ENCODE measurements around the gene OTUD4. TPM values are rescaled to one million over a fixed set of nuclear protein-coding genes. Genes with fewer than 3 reads are reported as not detected.

The OTUD4 gene
- total RNA-seq, 1 donor from 2014 or later, result 35.0 TPM

DNA sequence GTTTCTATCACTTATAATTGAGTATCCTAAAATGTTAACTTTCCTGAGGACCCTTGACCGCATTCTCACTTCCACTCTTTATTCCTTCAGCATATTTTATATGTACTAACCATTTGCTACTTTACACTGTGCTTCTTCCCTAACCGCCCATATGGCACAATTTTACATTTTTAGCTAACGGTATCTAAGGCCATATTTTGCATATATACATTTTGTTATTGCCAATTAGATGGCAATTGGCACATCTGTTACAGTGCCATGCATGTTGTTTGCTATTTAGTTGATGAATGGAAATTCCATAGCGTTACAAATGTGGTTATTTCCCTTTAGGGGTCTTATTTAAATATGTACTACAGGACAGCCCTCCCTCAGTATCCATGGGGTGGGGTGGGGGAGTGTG lies 20.0 kb upstream of the OTUD4 start:
- Mint-ChIP-seq H3K36me3 (ENCODE audit: unreplicated experiment) (no peaks in the 10 kb centered on the region), H3K27ac (ENCODE audit: unreplicated experiment) (no peak overlapping the region), H3K27me3 (ENCODE audit: unreplicated experiment) (peaks cover 27% of the 10 kb centered on the region), H3K9me3 (ENCODE audit: unreplicated experiment) (no peaks in the 10 kb centered on the region), H3K4me3 (ENCODE audit: unreplicated experiment) (no peak overlapping the region), H3K4me1 (ENCODE audit: unreplicated experiment) (no peaks in the 10 kb centered on the region)
- TF ChIP-seq, protein P1, sequence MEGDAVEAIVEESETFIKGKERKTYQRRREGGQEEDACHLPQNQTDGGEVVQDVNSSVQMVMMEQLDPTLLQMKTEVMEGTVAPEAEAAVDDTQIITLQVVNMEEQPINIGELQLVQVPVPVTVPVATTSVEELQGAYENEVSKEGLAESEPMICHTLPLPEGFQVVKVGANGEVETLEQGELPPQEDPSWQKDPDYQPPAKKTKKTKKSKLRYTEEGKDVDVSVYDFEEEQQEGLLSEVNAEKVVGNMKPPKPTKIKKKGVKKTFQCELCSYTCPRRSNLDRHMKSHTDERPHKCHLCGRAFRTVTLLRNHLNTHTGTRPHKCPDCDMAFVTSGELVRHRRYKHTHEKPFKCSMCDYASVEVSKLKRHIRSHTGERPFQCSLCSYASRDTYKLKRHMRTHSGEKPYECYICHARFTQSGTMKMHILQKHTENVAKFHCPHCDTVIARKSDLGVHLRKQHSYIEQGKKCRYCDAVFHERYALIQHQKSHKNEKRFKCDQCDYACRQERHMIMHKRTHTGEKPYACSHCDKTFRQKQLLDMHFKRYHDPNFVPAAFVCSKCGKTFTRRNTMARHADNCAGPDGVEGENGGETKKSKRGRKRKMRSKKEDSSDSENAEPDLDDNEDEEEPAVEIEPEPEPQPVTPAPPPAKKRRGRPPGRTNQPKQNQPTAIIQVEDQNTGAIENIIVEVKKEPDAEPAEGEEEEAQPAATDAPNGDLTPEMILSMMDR (IDR thresholded peaks at IDR 0.05), result no peak
- no peak for DNase-seq (ENCODE audit: extremely low spot score, unreplicated experiment)

DNA sequence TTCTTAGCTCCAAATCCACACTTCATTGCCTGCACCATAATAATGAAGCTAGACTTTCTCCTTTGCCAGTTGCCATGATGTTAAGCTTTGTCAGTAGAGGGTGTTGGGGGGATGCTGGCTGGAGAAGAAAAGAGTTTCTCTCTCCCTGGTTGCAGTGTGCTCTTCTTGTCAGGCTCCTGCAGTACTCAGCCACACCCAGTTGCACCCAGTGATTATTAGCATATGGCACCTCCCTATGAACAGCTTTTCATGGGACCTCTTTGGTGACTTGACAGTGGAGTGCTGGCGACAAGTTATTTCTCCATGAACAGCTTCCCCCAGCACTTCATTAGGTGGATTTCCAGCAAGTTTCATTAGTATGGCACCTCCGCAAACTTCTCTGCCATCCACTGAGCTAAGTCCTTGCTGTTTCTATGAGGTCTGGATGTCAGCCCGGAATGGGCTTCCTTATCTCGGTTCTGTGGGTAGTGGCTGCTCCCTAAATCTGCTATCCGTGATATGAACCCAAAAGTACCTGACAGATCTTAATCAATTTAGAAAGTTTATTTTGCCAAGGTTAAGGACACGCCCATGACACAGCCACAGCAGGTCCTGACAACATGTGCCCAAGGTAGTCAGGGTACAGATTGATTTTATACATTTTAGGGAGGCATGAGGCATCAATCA lies 18.8 kb upstream of the OTUD4 start:
- peaks cover 23% of the 10 kb centered on the region for H3K27me3 Mint-ChIP-seq (ENCODE audit: unreplicated experiment)
- DNase-seq (ENCODE audit: extremely low spot score, unreplicated experiment), result no peak
- H3K4me1 Mint-ChIP-seq (ENCODE audit: unreplicated experiment), result no peaks in the 10 kb centered on the region
- no peak overlapping the region for H3K27ac Mint-ChIP-seq (ENCODE audit: unreplicated experiment)
- TF ChIP-seq, protein P1 (IDR thresholded peaks at IDR 0.05), result no peak
- H3K36me3 Mint-ChIP-seq (ENCODE audit: unreplicated experiment), result no peaks in the 10 kb centered on the region
- no peak overlapping the region for H3K4me3 Mint-ChIP-seq (ENCODE audit: unreplicated experiment)
- no peaks in the 10 kb centered on the region for H3K9me3 Mint-ChIP-seq (ENCODE audit: unreplicated experiment)

DNA sequence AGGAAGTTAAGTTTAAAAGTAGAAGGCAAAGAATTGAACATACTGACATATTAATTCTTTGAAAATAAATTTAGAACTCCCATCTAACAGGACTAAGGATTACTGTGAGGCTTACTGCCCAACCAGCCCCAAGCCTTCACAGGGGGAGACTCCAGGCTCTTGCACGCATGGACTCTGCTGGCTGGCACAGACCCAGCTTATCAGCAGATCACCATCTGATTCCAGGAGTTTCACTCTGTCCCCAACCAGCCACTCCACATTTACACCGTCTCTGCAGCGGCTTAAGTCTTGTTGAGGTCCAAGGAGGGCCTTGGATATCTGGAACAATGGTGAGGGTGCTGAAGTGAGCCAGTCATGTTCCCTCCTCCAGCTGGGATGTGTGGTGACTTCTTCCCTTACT lies 16.4 kb upstream of the OTUD4 start:
- TF ChIP-seq, protein P1 (IDR thresholded peaks at IDR 0.05), result no peak
- DNase-seq (ENCODE audit: extremely low spot score, unreplicated experiment), result no peak
- no peak overlapping the region for H3K4me3 Mint-ChIP-seq (ENCODE audit: unreplicated experiment)
- no peak overlapping the region for H3K27ac Mint-ChIP-seq (ENCODE audit: unreplicated experiment)
- H3K4me1 Mint-ChIP-seq (ENCODE audit: unreplicated experiment), result no peaks in the 10 kb centered on the region
- no peaks in the 10 kb centered on the region for H3K9me3 Mint-ChIP-seq (ENCODE audit: unreplicated experiment)
- peaks cover 25% of the 10 kb centered on the region for H3K27me3 Mint-ChIP-seq (ENCODE audit: unreplicated experiment)
- H3K36me3 Mint-ChIP-seq (ENCODE audit: unreplicated experiment), result no peaks in the 10 kb centered on the region

DNA sequence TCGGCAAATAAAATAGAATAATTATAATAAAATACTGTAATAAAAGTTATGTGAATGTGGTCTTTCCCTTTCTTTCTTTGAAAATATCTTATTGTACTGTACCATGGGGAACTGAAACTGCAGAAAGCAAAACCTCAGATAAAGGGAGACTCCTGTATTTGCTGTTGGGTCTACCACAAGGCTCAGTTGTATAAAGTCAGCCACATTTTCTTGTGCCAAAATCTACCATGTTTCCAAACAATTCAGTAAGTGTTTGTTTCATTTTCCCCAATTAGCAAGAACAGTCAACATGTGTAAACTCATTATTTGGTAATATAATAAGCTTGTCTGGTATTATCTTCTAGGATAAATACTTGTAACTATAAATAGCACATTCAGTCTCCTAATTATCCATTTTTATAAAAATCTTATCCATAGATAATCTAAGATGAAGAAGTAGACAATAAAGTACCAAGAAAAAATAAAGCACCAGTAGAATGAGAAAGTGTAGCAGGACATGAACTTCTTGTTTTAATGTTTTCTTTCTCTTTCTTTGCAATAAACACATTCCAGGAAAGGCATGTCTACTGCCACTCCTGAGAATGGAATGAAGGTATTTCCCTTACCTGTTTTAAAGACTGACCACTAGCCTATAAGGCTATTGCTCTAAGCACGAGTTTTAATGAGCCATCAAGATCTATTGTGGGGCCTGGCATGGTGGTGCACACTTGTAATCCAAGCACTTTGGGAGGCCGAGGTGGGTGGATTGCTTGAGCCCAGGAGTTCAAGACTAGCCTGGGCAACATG lies 15.0 kb upstream of the OTUD4 start:
- no peak for DNase-seq (ENCODE audit: extremely low spot score, unreplicated experiment)
- Mint-ChIP-seq H3K27me3 (ENCODE audit: unreplicated experiment) (peaks cover 22% of the 10 kb centered on the region), H3K27ac (ENCODE audit: unreplicated experiment) (no peak overlapping the region), H3K36me3 (ENCODE audit: unreplicated experiment) (no peaks in the 10 kb centered on the region), H3K9me3 (ENCODE audit: unreplicated experiment) (no peaks in the 10 kb centered on the region), H3K4me1 (ENCODE audit: unreplicated experiment) (no peaks in the 10 kb centered on the region), H3K4me3 (ENCODE audit: unreplicated experiment) (no peak overlapping the region)
- TF ChIP-seq, protein P1 (IDR thresholded peaks at IDR 0.05), result no peak

DNA sequence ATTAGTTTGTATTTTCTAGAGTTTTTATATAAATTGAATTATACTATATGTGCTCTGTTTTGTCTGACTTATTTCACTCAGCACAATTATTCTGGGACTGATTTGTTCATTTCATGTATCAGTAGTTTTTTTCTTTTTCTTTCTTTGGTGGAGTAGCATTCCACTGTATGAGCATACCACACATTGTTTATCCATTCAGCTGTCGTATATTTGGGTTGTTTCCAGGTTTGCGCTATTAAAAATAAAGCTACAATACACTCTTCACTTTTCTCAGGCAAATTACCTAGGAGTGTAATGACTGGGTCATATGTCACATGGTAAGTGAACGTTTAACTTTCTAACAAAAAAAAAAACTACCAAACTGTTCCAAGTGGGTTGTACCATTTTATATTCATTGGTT lies 9.6 kb upstream of the OTUD4 start:
- DNase-seq (ENCODE audit: extremely low spot score, unreplicated experiment), result no peak
- H3K4me3 Mint-ChIP-seq (ENCODE audit: unreplicated experiment), result no peak overlapping the region
- H3K9me3 Mint-ChIP-seq (ENCODE audit: unreplicated experiment), result no peaks in the 10 kb centered on the region
- H3K27ac Mint-ChIP-seq (ENCODE audit: unreplicated experiment), result no peak overlapping the region
- TF ChIP-seq, protein P1 (IDR thresholded peaks at IDR 0.05), result no peak
- H3K4me1 Mint-ChIP-seq (ENCODE audit: unreplicated experiment), result no peaks in the 10 kb centered on the region
- no peaks in the 10 kb centered on the region for H3K36me3 Mint-ChIP-seq (ENCODE audit: unreplicated experiment)
- peaks cover 17% of the 10 kb centered on the region for H3K27me3 Mint-ChIP-seq (ENCODE audit: unreplicated experiment)

Data from osteocyte (in vitro differentiated cells).